IMR-90 (cell line): ENCODE measurements around the gene ZFP90. TPM values are rescaled to one million over a fixed set of nuclear protein-coding genes. Genes with fewer than 3 reads are reported as not detected.

Experiments
- ATAC-seq: fragments of 200-7000 bp; cut with Tn5 transposase; 2 replicates; pipeline ENCODE4 v1.9.1; 2020; ENCODE audit warnings: low read depth, mild to moderate bottlenecking, moderate library complexity
- BruUV-seq: library from RNA; stranded (reverse); fragments of 400-500 nt; replicated peaks from 2 replicates; lab custom pipeline; 2021; lab: Mats Ljungman, UMichigan
- CTCF ChIA-PET: fragments of 300-600 bp; formaldehyde crosslinking; extraction: SDS; loops from one replicate; lab custom pipeline; 2021; ENCODE audit warnings: antibody characterized with exemption; lab: Yijun Ruan, JAX
- POLR2A ChIA-PET: fragments of 300-600 bp; sonication (Branson Sonifier 250); formaldehyde crosslinking; loops from one replicate; lab custom pipeline; 2022; ENCODE audit warnings: antibody characterized with exemption; ENCODE audit not compliant: unreplicated experiment; lab: Charles Lee
- DNase-seq: peaks from one replicate; pipeline ENCODE4 v3.0.0; 2013
- H2AFZ ChIP-seq: replicated peaks from 2 replicates; pipeline ENCODE3; 2013; ENCODE audit warnings: low read length, mild to moderate bottlenecking; ENCODE audit not compliant: poor library complexity
- H2AK5ac ChIP-seq: 2 replicates; pipeline ENCODE4 v1.6.1; 2013; ENCODE audit warnings: low read depth, low read length, inconsistent platforms
- H2AK9ac ChIP-seq: replicated peaks from 2 replicates; pipeline ENCODE3; 2013; ENCODE audit warnings: mild to moderate bottlenecking, low read depth, low read length, moderate library complexity; ENCODE audit not compliant: poor library complexity
- H2BK120ac ChIP-seq: 2 replicates; pipeline ENCODE4 v1.6.1; 2013; ENCODE audit warnings: low read depth, low read length, inconsistent platforms
- H2BK15ac ChIP-seq: 3 replicates; pipeline ENCODE4 v1.6.1; 2013; ENCODE audit warnings: low read depth, low read length, inconsistent platforms
- H2BK20ac ChIP-seq: 2 replicates; pipeline ENCODE4 v1.6.1; 2013; ENCODE audit warnings: low read depth, mild to moderate bottlenecking, inconsistent platforms, low read length, moderate library complexity
- H2BK5ac ChIP-seq: 2 replicates; pipeline ENCODE4 v1.6.1; 2013; ENCODE audit warnings: mild to moderate bottlenecking, low read depth, low read length, inconsistent platforms; ENCODE audit not compliant: poor library complexity, severe bottlenecking
- H3K14ac ChIP-seq: replicated peaks from 2 replicates; pipeline ENCODE4 v1.6.1; 2013; ENCODE audit warnings: low read depth, low read length, inconsistent platforms
- H3K18ac ChIP-seq: 2 replicates; pipeline ENCODE4 v1.6.1; 2013; ENCODE audit warnings: low read depth, low read length, control low read depth
- H3K23ac ChIP-seq: 2 replicates; pipeline ENCODE4 v1.6.1; 2013; ENCODE audit warnings: low read depth, low read length, inconsistent platforms
- H3K27ac ChIP-seq: 2 replicates; pipeline ENCODE4 v1.5.1; 2013; ENCODE audit warnings: mild to moderate bottlenecking, control low read depth, low read length; ENCODE audit not compliant: insufficient read depth
- H3K27me3 ChIP-seq: 2 replicates; pipeline ENCODE4 v1.6.1; 2013; ENCODE audit warnings: low read length; ENCODE audit not compliant: control insufficient read depth, insufficient read depth
- H3K36me3 ChIP-seq: 2 replicates; pipeline ENCODE4 v1.6.1; 2013; ENCODE audit warnings: low read length, mixed read lengths; ENCODE audit not compliant: control insufficient read depth, insufficient read depth
- H3K4ac ChIP-seq: 2 replicates; pipeline ENCODE4 v1.6.1; 2013; ENCODE audit warnings: low read depth, low read length, inconsistent platforms
- H3K4me1 ChIP-seq: 2 replicates; pipeline ENCODE4 v1.6.1; 2013; ENCODE audit warnings: low read length, mixed read lengths; ENCODE audit not compliant: control insufficient read depth, insufficient read depth
- H3K4me2 ChIP-seq: 2 replicates; pipeline ENCODE4 v1.6.1; 2013; ENCODE audit warnings: low read depth, mild to moderate bottlenecking, control low read depth, low read length, moderate library complexity
- H3K4me3 ChIP-seq: 2 replicates; pipeline ENCODE4 v1.5.1; 2013; ENCODE audit warnings: low read depth, mild to moderate bottlenecking, control low read depth, low read length, moderate library complexity; ENCODE audit not compliant: insufficient read depth
- H3K56ac ChIP-seq: 2 replicates; pipeline ENCODE4 v1.6.1; 2013; ENCODE audit warnings: low read length, inconsistent platforms; ENCODE audit not compliant: insufficient read depth; ENCODE audit errors: extremely low read depth
- H3K79me1 ChIP-seq, 2 experiments: 2 replicates each; pipeline ENCODE4 v1.6.1; 2013; ENCODE audit warnings: low read length in 2 of 2, inconsistent platforms in 1 of 2, low read depth in 1 of 2
- H3K9ac ChIP-seq: 2 replicates; pipeline ENCODE4 v1.6.1; 2013; ENCODE audit warnings: low read depth, low read length, control low read depth
- H3K9me1 ChIP-seq: 2 replicates; pipeline ENCODE4 v1.6.1; 2013; ENCODE audit warnings: low read length, inconsistent platforms; ENCODE audit not compliant: insufficient read depth
- H3K9me3 ChIP-seq: 2 replicates; pipeline ENCODE4 v1.6.1; 2013; ENCODE audit warnings: low read length; ENCODE audit not compliant: control insufficient read depth, insufficient read depth
- H4K20me1 ChIP-seq: 2 replicates; pipeline ENCODE4 v1.6.1; 2013; ENCODE audit warnings: low read length, inconsistent platforms; ENCODE audit not compliant: insufficient read depth
- H4K5ac ChIP-seq: 2 replicates; pipeline ENCODE4 v1.6.1; 2013; ENCODE audit warnings: mild to moderate bottlenecking, low read depth, low read length, control low read depth
- H4K8ac ChIP-seq, 2 experiments: 2 replicates each; pipeline ENCODE4 v1.6.1; 2013; ENCODE audit warnings: low read depth in 2 of 2, low read length in 2 of 2, control low read depth in 1 of 2, inconsistent platforms in 1 of 2
- H4K91ac ChIP-seq: 2 replicates; pipeline ENCODE4 v1.6.1; 2013; ENCODE audit warnings: low read depth, low read length, inconsistent platforms; ENCODE audit not compliant: insufficient read depth
- WGBS, 2 experiments: methylation state at CpG; one replicate each; pipeline versions ENCODE4 v1.1.5 to v1.1.7; 2013; ENCODE audit warnings: missing lambda C conversion rate in 2 of 2; ENCODE audit not compliant: insufficient read length in 1 of 2; ENCODE audit errors: extremely low coverage in 2 of 2; 5-methylcytosine and 5-hydroxymethylcytosine counted together
- dilution Hi-C: fragments of 300-500 bp; cut with HindIII; formaldehyde crosslinking; loops from one replicate; pipeline ENCODE4 v1.14.3; 2018; ENCODE audit warnings: low sequenced_read_pairs; ENCODE audit not compliant: unreplicated experiment
- in situ Hi-C: fragments of 300-500 bp; cut with MboI; formaldehyde crosslinking; loops from 3 replicates; pipeline ENCODE4 v1.14.3; 2019; ENCODE audit warnings: low sequenced_read_pairs, inconsistent platforms, mixed read lengths
- intact Hi-C: fragments of 100-400 bp; cut with micrococcal nuclease; formaldehyde crosslinking; loops from 2 replicates; pipeline ENCODE4 v1.10.0; 2022
- polyA plus RNA-seq, 3 experiments: library from polyadenylated mRNA; depleted of rRNA; stranded (reverse); fragments of >200 nt; gene quantifications; 2 replicates each; pipeline ENCODE4 v1.2.3, GENCODE V29; 2012; ENCODE audit warnings: low replicate concordance in 1 of 3
- total RNA-seq: library from RNA; depleted of rRNA; stranded (reverse); fragments of >200 nt; gene quantifications from 2 replicates; pipeline ENCODE4 v1.2.3, GENCODE V29; 2012
- TF ChIP-seq, protein P1 (sequence below): fragments of 150-350 bp; IDR thresholded peaks from 2 replicates; pipeline ENCODE4 v1.6.1; 2016; ENCODE audit warnings: low read depth, mild to moderate bottlenecking, low read length, moderate library complexity, borderline replicate concordance
- TF ChIP-seq, protein P2 (sequence below): conservative IDR thresholded peaks from 2 replicates; pipeline ENCODE4 v1.5.1; 2012; ENCODE audit warnings: mild to moderate bottlenecking, low read depth, low read length, improper control_type of control experiment

ZFP90 gene
- total and polyA plus RNA-seq, 2 of the 4 experiments (the other 2 are of a cell fraction): 7.3 to 22.6 TPM

DNA sequence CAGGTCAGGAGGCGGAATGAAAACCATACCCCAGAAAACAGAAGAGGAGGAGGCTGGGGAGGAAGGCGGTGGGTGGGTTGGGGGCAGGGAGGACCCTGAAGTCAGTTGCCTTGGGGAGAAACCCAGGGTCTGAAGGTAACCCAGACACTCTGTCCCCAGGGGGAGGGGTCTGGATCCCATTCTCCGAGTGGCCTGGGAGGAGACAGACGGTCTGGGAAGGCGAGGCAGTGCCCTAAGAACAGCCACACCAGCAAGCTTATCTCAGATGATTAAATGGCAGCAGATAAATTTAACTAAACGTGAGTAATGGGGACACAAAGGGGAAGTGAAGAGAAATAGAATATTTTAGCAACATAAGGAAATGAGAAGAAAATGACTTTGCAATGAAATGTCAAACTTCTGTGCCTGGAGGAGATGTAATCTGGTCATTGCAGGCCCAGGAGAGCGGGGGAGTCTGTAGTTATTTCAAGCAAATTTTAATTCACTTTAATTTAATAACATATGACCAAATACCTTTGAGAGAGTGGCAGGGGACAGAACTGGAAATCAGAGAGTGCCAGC, 21.4 kb upstream of the ZFP90 start:
- Histone ChIP-seq H2BK120ac (no peak overlapping the region), H2AK9ac (no peak overlapping the region), H3K56ac (no peak overlapping the region), H3K18ac (no peak overlapping the region), H2AFZ (no peak overlapping the region), H3K9ac (no peak overlapping the region), H4K8ac (no peak overlapping the region), H2BK20ac (no peak overlapping the region), H3K36me3 (no peaks in the 10 kb centered on the region), H3K4me3 (no peak overlapping the region), H3K27me3 (peaks cover 20% of the 10 kb centered on the region), H3K4me2 (no peak overlapping the region), H2BK5ac (no peak overlapping the region), H4K20me1 (no peaks in the 10 kb centered on the region), H4K91ac (no peak overlapping the region), H2AK5ac (no peak overlapping the region), H3K27ac (no peak overlapping the region), H3K14ac (no peak overlapping the region), H3K9me3 (no peaks in the 10 kb centered on the region), H3K4me1 (no peaks in the 10 kb centered on the region), H3K9me1 (no peaks in the 10 kb centered on the region), H4K5ac (no peak overlapping the region), H2BK15ac (no peak overlapping the region), H3K79me1 (no peaks in the 10 kb centered on the region), H3K23ac (no peak overlapping the region), H3K4ac (no peak overlapping the region)
- in situ Hi-C loops (no loop called here), dilution Hi-C loops (no loop called here), intact Hi-C loops (no loop called here)
- WGBS, 2 experiments: no CpG with 5 or more reads among the region's 7 CpGs
- TF ChIP-seq, protein P1, sequence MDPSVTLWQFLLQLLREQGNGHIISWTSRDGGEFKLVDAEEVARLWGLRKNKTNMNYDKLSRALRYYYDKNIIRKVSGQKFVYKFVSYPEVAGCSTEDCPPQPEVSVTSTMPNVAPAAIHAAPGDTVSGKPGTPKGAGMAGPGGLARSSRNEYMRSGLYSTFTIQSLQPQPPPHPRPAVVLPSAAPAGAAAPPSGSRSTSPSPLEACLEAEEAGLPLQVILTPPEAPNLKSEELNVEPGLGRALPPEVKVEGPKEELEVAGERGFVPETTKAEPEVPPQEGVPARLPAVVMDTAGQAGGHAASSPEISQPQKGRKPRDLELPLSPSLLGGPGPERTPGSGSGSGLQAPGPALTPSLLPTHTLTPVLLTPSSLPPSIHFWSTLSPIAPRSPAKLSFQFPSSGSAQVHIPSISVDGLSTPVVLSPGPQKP: no peak
- TF ChIP-seq, protein P2, sequence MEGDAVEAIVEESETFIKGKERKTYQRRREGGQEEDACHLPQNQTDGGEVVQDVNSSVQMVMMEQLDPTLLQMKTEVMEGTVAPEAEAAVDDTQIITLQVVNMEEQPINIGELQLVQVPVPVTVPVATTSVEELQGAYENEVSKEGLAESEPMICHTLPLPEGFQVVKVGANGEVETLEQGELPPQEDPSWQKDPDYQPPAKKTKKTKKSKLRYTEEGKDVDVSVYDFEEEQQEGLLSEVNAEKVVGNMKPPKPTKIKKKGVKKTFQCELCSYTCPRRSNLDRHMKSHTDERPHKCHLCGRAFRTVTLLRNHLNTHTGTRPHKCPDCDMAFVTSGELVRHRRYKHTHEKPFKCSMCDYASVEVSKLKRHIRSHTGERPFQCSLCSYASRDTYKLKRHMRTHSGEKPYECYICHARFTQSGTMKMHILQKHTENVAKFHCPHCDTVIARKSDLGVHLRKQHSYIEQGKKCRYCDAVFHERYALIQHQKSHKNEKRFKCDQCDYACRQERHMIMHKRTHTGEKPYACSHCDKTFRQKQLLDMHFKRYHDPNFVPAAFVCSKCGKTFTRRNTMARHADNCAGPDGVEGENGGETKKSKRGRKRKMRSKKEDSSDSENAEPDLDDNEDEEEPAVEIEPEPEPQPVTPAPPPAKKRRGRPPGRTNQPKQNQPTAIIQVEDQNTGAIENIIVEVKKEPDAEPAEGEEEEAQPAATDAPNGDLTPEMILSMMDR: no peak
- ChIA-PET CTCF (no interaction called here), POLR2A (no interaction called here)
- ATAC-seq (no peak), DNase-seq (no peak)
- no TSS peak for BruUV-seq
